H9 (cell line): ENCODE results near the gene AQP9. TPM values are rescaled to one million over a fixed set of nuclear protein-coding genes. Genes with fewer than 3 reads are reported as not detected.

Experiments
- DNase-seq: peaks from one replicate; pipeline ENCODE4 v3.0.0-alpha.2; 2017
- H2AFZ ChIP-seq: one replicate; pipeline ENCODE4 v1.6.1; 2013; ENCODE audit warnings: mild to moderate bottlenecking, low read length, control low read depth, moderate library complexity
- H2AK5ac ChIP-seq: 2 replicates; pipeline ENCODE4 v1.6.1; 2013; ENCODE audit warnings: low read length, control low read depth, mixed read lengths; ENCODE audit not compliant: insufficient read length
- H2BK120ac ChIP-seq: one replicate; pipeline ENCODE4 v1.6.1; 2013; ENCODE audit warnings: low read depth, mild to moderate bottlenecking, low read length, control low read depth, inconsistent platforms; ENCODE audit not compliant: poor library complexity, severe bottlenecking
- H2BK12ac ChIP-seq: 2 replicates; pipeline ENCODE4 v1.6.1; 2013; ENCODE audit warnings: low read length, control low read depth, mixed read lengths, low read depth; ENCODE audit not compliant: insufficient read length
- H2BK15ac ChIP-seq: 2 replicates; pipeline ENCODE4 v1.6.1; 2013; ENCODE audit warnings: low read depth, low read length, control low read depth
- H2BK20ac ChIP-seq: one replicate; pipeline ENCODE4 v1.6.1; 2013; ENCODE audit warnings: low read depth, mild to moderate bottlenecking, low read length, control low read depth, inconsistent platforms; ENCODE audit not compliant: poor library complexity, severe bottlenecking
- H2BK5ac ChIP-seq: 2 replicates; pipeline ENCODE4 v1.6.1; 2013; ENCODE audit warnings: low read length, control low read depth, mixed read lengths; ENCODE audit not compliant: insufficient read length
- H3K14ac ChIP-seq: 2 replicates; pipeline ENCODE4 v1.6.1; 2013; ENCODE audit warnings: low read length, control low read depth; ENCODE audit not compliant: insufficient read depth
- H3K18ac ChIP-seq: 2 replicates; pipeline ENCODE4 v1.6.1; 2013; ENCODE audit warnings: low read depth, mild to moderate bottlenecking, mixed read lengths, low read length, control low read depth; ENCODE audit not compliant: insufficient read length
- H3K23ac ChIP-seq: 2 replicates; pipeline ENCODE4 v1.6.1; 2013; ENCODE audit warnings: low read length, control low read depth, mixed read lengths, low read depth; ENCODE audit not compliant: insufficient read length
- H3K23me2 ChIP-seq: 2 replicates; pipeline ENCODE4 v1.6.1; 2013; ENCODE audit warnings: low read depth, mild to moderate bottlenecking, mixed read lengths, low read length, control low read depth; ENCODE audit not compliant: insufficient read length, poor library complexity, severe bottlenecking
- H3K27ac ChIP-seq: 2 replicates; pipeline ENCODE4 v1.5.1; 2013; ENCODE audit warnings: low read length, control low read depth, mixed read lengths, low read depth; ENCODE audit not compliant: insufficient read length
- H3K27me3 ChIP-seq: 2 replicates; pipeline ENCODE4 v1.6.1; 2013; ENCODE audit warnings: low read length, control low read depth, inconsistent platforms; ENCODE audit not compliant: insufficient read depth
- H3K4ac ChIP-seq: 2 replicates; pipeline ENCODE4 v1.6.1; 2013; ENCODE audit warnings: low read depth, mild to moderate bottlenecking, control low read depth, inconsistent platforms, low read length, moderate library complexity
- H3K4me1 ChIP-seq: 2 replicates; pipeline ENCODE4 v1.6.1; 2013; ENCODE audit warnings: low read length, control low read depth, inconsistent platforms; ENCODE audit not compliant: insufficient read depth
- H3K4me2 ChIP-seq: 2 replicates; pipeline ENCODE4 v1.6.1; 2013; ENCODE audit warnings: low read length, control low read depth, mixed read lengths; ENCODE audit not compliant: insufficient read length, insufficient read depth
- H3K56ac ChIP-seq: 2 replicates; pipeline ENCODE4 v1.6.1; 2013; ENCODE audit warnings: low read depth, mild to moderate bottlenecking, mixed read lengths, low read length, control low read depth; ENCODE audit not compliant: insufficient read length
- H3K79me1 ChIP-seq: 2 replicates; pipeline ENCODE4 v1.6.1; 2013; ENCODE audit warnings: low read depth, mild to moderate bottlenecking, moderate library complexity, low read length, control low read depth, inconsistent platforms; ENCODE audit not compliant: insufficient read depth, poor library complexity, severe bottlenecking
- H3K79me2 ChIP-seq: 2 replicates; pipeline ENCODE4 v1.6.1; 2013; ENCODE audit warnings: low read length, control low read depth, inconsistent platforms; ENCODE audit not compliant: insufficient read depth
- H3K9ac ChIP-seq: 2 replicates; pipeline ENCODE4 v1.6.1; 2013; ENCODE audit warnings: low read length, control low read depth, mixed read lengths; ENCODE audit not compliant: insufficient read length; ENCODE audit errors: extremely low read depth
- H3K9me3 ChIP-seq: one replicate; pipeline ENCODE4 v1.6.1; 2013; ENCODE audit warnings: low read depth, low read length, inconsistent platforms; ENCODE audit not compliant: control insufficient read depth
- H3T11ph ChIP-seq: one replicate; pipeline ENCODE4 v1.6.1; 2013; ENCODE audit warnings: mild to moderate bottlenecking, low read length, control low read depth, inconsistent platforms
- H4K20me1 ChIP-seq: one replicate; pipeline ENCODE4 v1.6.1; 2013; ENCODE audit not compliant: control insufficient read depth, insufficient read length, insufficient read depth
- H4K5ac ChIP-seq: 2 replicates; pipeline ENCODE4 v1.6.1; 2013; ENCODE audit warnings: low read depth, mild to moderate bottlenecking, mixed read lengths, low read length, control low read depth; ENCODE audit not compliant: insufficient read length
- H4K8ac ChIP-seq: replicated peaks from 2 replicates; pipeline ENCODE4 v1.6.1; 2013; ENCODE audit warnings: low read length, control low read depth, mixed read lengths, low read depth; ENCODE audit not compliant: insufficient read length
- H4K91ac ChIP-seq: 2 replicates; pipeline ENCODE4 v1.6.1; 2013; ENCODE audit warnings: low read depth, mild to moderate bottlenecking, moderate library complexity, mixed read lengths, low read length, control low read depth; ENCODE audit not compliant: insufficient read length
- H3K27ac Mint-ChIP-seq, 3 experiments: 2 replicates in 2 of 3; 3 replicates in 1 of 3; pipeline ENCODE4 v1.8.0; 2020 to 2021; ENCODE audit warnings: mixed read lengths in 3 of 3, mild to moderate bottlenecking in 1 of 3, moderate library complexity in 1 of 3
- H3K27me3 Mint-ChIP-seq: 2 replicates; pipeline ENCODE4 v1.8.0; 2021; ENCODE audit warnings: low read depth, mild to moderate bottlenecking, moderate library complexity, mixed read lengths
- H3K36me3 Mint-ChIP-seq, 3 experiments: 2 replicates in 2 of 3; 3 replicates in 1 of 3; pipeline ENCODE4 v1.8.0; 2020 to 2021; ENCODE audit warnings: low read depth in 3 of 3, mixed read lengths in 3 of 3; ENCODE audit not compliant: insufficient read depth in 1 of 3
- H3K4me1 Mint-ChIP-seq, 2 experiments: 2 replicates each; pipeline ENCODE4 v1.8.0; 2020; ENCODE audit warnings: mixed read lengths in 2 of 2
- H3K4me3 Mint-ChIP-seq, 2 experiments: 2 replicates in 1 of 2; 3 replicates in 1 of 2; pipeline ENCODE4 v1.8.0; 2020 to 2021; ENCODE audit warnings: mild to moderate bottlenecking in 2 of 2, mixed read lengths in 2 of 2, moderate library complexity in 1 of 2
- H3K9me3 Mint-ChIP-seq, 2 experiments: 2 replicates in 1 of 2; 3 replicates in 1 of 2; pipeline ENCODE4 v1.8.0; 2020; ENCODE audit warnings: mild to moderate bottlenecking in 2 of 2, mixed read lengths in 2 of 2, moderate library complexity in 1 of 2
- WGBS: extraction: QIAGEN DNeasy Blood & Tissue Kit; methylation state at CpG from one replicate; pipeline ENCODE4 v1.1.7; 2013; ENCODE audit warnings: missing lambda C conversion rate, low lambda C conversion rate, mixed read lengths; ENCODE audit not compliant: insufficient read length; ENCODE audit errors: extremely low coverage; 5-methylcytosine and 5-hydroxymethylcytosine counted together
- total RNA-seq: library from RNA; stranded (reverse); gene quantifications from 2 replicates; pipeline ENCODE4 v1.2.1, GENCODE V29; 2021
- TF ChIP-seq, protein P1 (sequence below): fragments of 200-600 bp; sonication (generic); conservative IDR thresholded peaks from 3 replicates; pipeline ENCODE4 v1.8.0; 2021; ENCODE audit warnings: antibody characterized with exemption, mild to moderate bottlenecking

AQP9 gene
- total RNA-seq, 1 experiment from 2014 or later, result not detected

DNA sequence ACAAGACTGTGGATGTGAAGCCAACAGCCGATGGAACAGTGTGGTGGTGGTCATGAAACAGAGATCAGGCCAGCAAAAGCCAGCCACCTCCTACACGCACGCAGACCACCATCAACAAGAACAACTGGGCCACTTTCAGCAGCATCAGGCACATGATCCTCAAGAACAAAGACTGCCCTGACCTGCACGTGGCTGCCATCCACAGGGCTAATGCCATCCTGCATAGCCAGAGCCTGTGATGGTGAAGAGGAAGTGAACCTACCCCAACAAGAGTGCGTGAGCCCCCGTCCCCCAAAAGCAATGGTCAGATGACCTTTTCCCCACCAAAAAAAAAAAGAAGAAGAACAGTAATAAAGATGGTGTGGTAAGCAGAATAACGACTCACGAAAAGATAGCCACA is 62.6 kb downstream of the AQP9 start:
- Histone ChIP-seq H2BK120ac (no peak overlapping the region), H3K79me2 (no peaks in the 10 kb centered on the region), H3K14ac (no peak overlapping the region), H3K79me1 (no peaks in the 10 kb centered on the region), H4K20me1 (no peaks in the 10 kb centered on the region), H4K91ac (no peak overlapping the region), H4K5ac (no peak overlapping the region), H3K4me1 (no peaks in the 10 kb centered on the region), H2BK12ac (no peak overlapping the region), H3T11ph (no peak overlapping the region), H4K8ac (peak overlapping the region; percentile 11), H3K27me3 (no peaks in the 10 kb centered on the region), H3K23ac (no peak overlapping the region), H2BK5ac (no peak overlapping the region), H3K9ac (no peak overlapping the region), H2AK5ac (no peak overlapping the region), H3K4me2 (no peak overlapping the region), H3K9me3 (no peaks in the 10 kb centered on the region), H3K56ac (no peak overlapping the region), H3K18ac (no peak overlapping the region), H3K23me2 (no peaks in the 10 kb centered on the region), H2BK15ac (no peak overlapping the region), H2BK20ac (no peak overlapping the region), H2AFZ (no peak overlapping the region), H3K27ac (no peak overlapping the region), H3K4ac (no peak overlapping the region)
- H3K4me3 Mint-ChIP-seq, result no peak overlapping the region
- H3K4me1 Mint-ChIP-seq, result no peaks in the 10 kb centered on the region
- DNase-seq, result no peak
- peaks cover 0 to 2% of the 10 kb centered on the region in 2 experiments; a peak in 2 of 5 replicates for H3K9me3 Mint-ChIP-seq
- no peaks in the 10 kb centered on the region for H3K36me3 Mint-ChIP-seq
- no CpG with 5 or more reads among the region's 8 CpGs for WGBS
- H3K27ac Mint-ChIP-seq, result no peak overlapping the region
- H3K27me3 Mint-ChIP-seq, result peaks cover 7% of the 10 kb centered on the region
- TF ChIP-seq, protein P1, sequence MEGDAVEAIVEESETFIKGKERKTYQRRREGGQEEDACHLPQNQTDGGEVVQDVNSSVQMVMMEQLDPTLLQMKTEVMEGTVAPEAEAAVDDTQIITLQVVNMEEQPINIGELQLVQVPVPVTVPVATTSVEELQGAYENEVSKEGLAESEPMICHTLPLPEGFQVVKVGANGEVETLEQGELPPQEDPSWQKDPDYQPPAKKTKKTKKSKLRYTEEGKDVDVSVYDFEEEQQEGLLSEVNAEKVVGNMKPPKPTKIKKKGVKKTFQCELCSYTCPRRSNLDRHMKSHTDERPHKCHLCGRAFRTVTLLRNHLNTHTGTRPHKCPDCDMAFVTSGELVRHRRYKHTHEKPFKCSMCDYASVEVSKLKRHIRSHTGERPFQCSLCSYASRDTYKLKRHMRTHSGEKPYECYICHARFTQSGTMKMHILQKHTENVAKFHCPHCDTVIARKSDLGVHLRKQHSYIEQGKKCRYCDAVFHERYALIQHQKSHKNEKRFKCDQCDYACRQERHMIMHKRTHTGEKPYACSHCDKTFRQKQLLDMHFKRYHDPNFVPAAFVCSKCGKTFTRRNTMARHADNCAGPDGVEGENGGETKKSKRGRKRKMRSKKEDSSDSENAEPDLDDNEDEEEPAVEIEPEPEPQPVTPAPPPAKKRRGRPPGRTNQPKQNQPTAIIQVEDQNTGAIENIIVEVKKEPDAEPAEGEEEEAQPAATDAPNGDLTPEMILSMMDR, result no peak
